K562 (cell line): Measurements from ENCODE around the gene MDN1. TPM values are rescaled to one million over a fixed set of nuclear protein-coding genes. Genes with fewer than 3 reads are reported as not detected.

Experiments used
- ATAC-seq: fragments of 200-7000 bp; cut with Tn5 transposase; 3 replicates; pipeline ENCODE4 v1.9.1; 2020; ENCODE audit warnings: moderate library complexity
- BruUV-seq: library from RNA; stranded (reverse); fragments of 400-500 nt; replicated peaks from 2 replicates; lab custom pipeline; 2021; lab: Mats Ljungman, UMichigan
- CTCF ChIA-PET: fragments of 300-600 bp; formaldehyde crosslinking; extraction: SDS; loops from one replicate; lab custom pipeline; 2021; ENCODE audit warnings: low intra/inter-chr PET ratio; lab: Yijun Ruan, JAX
- POLR2A ChIA-PET: fragments of 300-600, 350-650 bp; sonication (Branson Sonifier 250); formaldehyde crosslinking; extraction: SDS; loops from one replicate; lab custom pipeline; 2021; ENCODE audit warnings: antibody characterized with exemption, inconsistent platforms; lab: Yijun Ruan, JAX
- DNase-seq, 4 experiments: peaks; one replicate each; pipeline versions ENCODE4 v3.0.0 to v3.0.0-alpha.2; 2011 to 2018; ENCODE audit warnings: low spot score in 3 of 4, mixed read lengths in 3 of 4; ENCODE audit errors: extremely low read depth in 1 of 4
- FAIRE-seq: peaks from 2 replicates; lab custom pipeline; 2011; peaks lifted over from hg19 to GRCh38; lab: Jason Lieb, UNC
- H2AFZ ChIP-seq: 2 replicates; pipeline ENCODE4 v1.6.0; 2011; ENCODE audit warnings: low read depth, low read length, control low read depth, inconsistent platforms
- H3K27ac ChIP-seq: fragments of 200-600 bp; 3 replicates; pipeline ENCODE4 v1.8.0; 2011; ENCODE audit warnings: low read depth, mild to moderate bottlenecking, control low read depth, inconsistent platforms, low read length, moderate library complexity, mixed read lengths; ENCODE audit errors: extremely low read depth
- H3K27me3 ChIP-seq, 2 experiments: fragments of 300-600 bp in 1 of 2; 2 replicates in 1 of 2; 3 replicates in 1 of 2; pipeline versions ENCODE4 v1.6.0 to v1.8.0; 2011; ENCODE audit warnings: inconsistent platforms in 2 of 2, low read length in 2 of 2, mild to moderate bottlenecking in 1 of 2, mixed read lengths in 1 of 2, moderate library complexity in 1 of 2; ENCODE audit not compliant: control insufficient read depth in 2 of 2, insufficient read depth in 2 of 2
- H3K36me3 ChIP-seq: fragments of 300-600 bp; 3 replicates; pipeline ENCODE4 v1.8.0; 2011; ENCODE audit warnings: mild to moderate bottlenecking, low read length, inconsistent platforms; ENCODE audit not compliant: control insufficient read depth, insufficient read depth
- H3K4me1 ChIP-seq, 2 experiments: fragments of 200-600 bp in 1 of 2; replicated peaks in 1 of 2; 2 replicates in 1 of 2; 3 replicates in 1 of 2; pipeline versions ENCODE4 v1.5.1 to v1.8.0; 2011; ENCODE audit warnings: inconsistent platforms in 2 of 2, low read length in 2 of 2, mild to moderate bottlenecking in 1 of 2, mixed read lengths in 1 of 2, moderate library complexity in 1 of 2; ENCODE audit not compliant: control insufficient read depth in 2 of 2, insufficient read depth in 2 of 2
- H3K4me2 ChIP-seq: 2 replicates; pipeline ENCODE4 v1.6.1; 2011; ENCODE audit warnings: low read length, control low read depth, inconsistent platforms, mixed read lengths; ENCODE audit not compliant: insufficient read depth
- H3K4me3 ChIP-seq: fragments of 200-600 bp; sonication (generic), shearing (Covaris generic); 2 replicates; pipeline ENCODE4 v1.5.1; 2016; ENCODE audit warnings: control low read depth, inconsistent platforms
- H3K79me2 ChIP-seq: fragments of 200-600 bp; 3 replicates; pipeline ENCODE4 v1.8.0; 2011; ENCODE audit warnings: low read length, inconsistent platforms; ENCODE audit not compliant: control insufficient read depth, insufficient read depth
- H3K9ac ChIP-seq, 2 experiments: 2 replicates each; pipeline versions ENCODE4 v1.6.0 to v1.6.1; 2011; ENCODE audit warnings: low read depth in 2 of 2, low read length in 2 of 2, control low read depth in 1 of 2, inconsistent platforms in 1 of 2, mild to moderate bottlenecking in 1 of 2, mixed read lengths in 1 of 2; ENCODE audit not compliant: insufficient read depth in 1 of 2
- H3K9me1 ChIP-seq: one replicate; pipeline ENCODE4 v1.6.0; 2011; ENCODE audit warnings: inconsistent platforms, mild to moderate bottlenecking, low read length, moderate library complexity; ENCODE audit not compliant: control insufficient read depth, insufficient read depth
- H3K9me3 ChIP-seq: replicated peaks from 2 replicates; pipeline ENCODE4 v1.5.1; 2011; ENCODE audit warnings: low read depth, low read length, inconsistent platforms; ENCODE audit not compliant: control insufficient read depth, insufficient read depth
- H4K20me1 ChIP-seq: replicated peaks from 2 replicates; pipeline ENCODE4 v1.6.1; 2011; ENCODE audit warnings: low read length, inconsistent platforms, mixed read lengths; ENCODE audit not compliant: control insufficient read depth, insufficient read depth
- ATF6 ChIP-seq: sonication (generic); formaldehyde crosslinking; IDR thresholded peaks from 2 replicates; pipeline ENCODE4 v1.4.0; 2020; ENCODE audit warnings: mild to moderate bottlenecking, missing genetic modification reagents
- BCOR ChIP-seq: fragments of 450-650 bp; IDR thresholded peaks from 2 replicates; pipeline ENCODE4 v1.6.1; 2016
- CBX8 ChIP-seq: fragments of 200-600 bp; sonication (generic); IDR thresholded peaks from 2 replicates; pipeline ENCODE4 v1.6.1; 2012; ENCODE audit warnings: borderline replicate concordance, mixed run types, low read depth, mild to moderate bottlenecking, moderate library complexity, mixed read lengths, low read length, control low read depth, inconsistent platforms; ENCODE audit not compliant: poor library complexity, severe bottlenecking; ENCODE audit errors: extremely low read depth
- GMEB1 ChIP-seq: fragments of 250-450 bp; sonication (Bioruptor Pico); IDR thresholded peaks from 2 replicates; pipeline ENCODE4 v1.4.0; 2020; ENCODE audit warnings: mild to moderate bottlenecking
- MAFK ChIP-seq: IDR thresholded peaks from 2 replicates; pipeline ENCODE4 v1.6.1; 2011; ENCODE audit warnings: low read length, improper control_type of control experiment
- NR4A1 ChIP-seq, 2 experiments: fragments of 250-450 bp in 1 of 2; fragments of 450-650 bp in 1 of 2; sonication (Bioruptor Pico) in 1 of 2; IDR thresholded peaks; 2 replicates each; pipeline versions ENCODE4 v1.4.0 to v1.6.1; 2016 to 2020; ENCODE audit warnings: mild to moderate bottlenecking in 2 of 2, missing compliant biosample characterization in 1 of 2, missing genetic modification characterization in 1 of 2, moderate library complexity in 1 of 2
- RBM39 ChIP-seq: fragments of 200-400 bp; formaldehyde crosslinking; optimal IDR thresholded peaks from 2 replicates; pipeline ENCODE3; 2018; ENCODE audit warnings: low read depth, low read length
- SIN3B ChIP-seq: fragments of 450-650 bp; IDR thresholded peaks from 2 replicates; pipeline ENCODE4 v1.6.1; 2017; ENCODE audit warnings: low read depth, mild to moderate bottlenecking, moderate library complexity
- THRB ChIP-seq: fragments of 450-650 bp; formaldehyde crosslinking; conservative IDR thresholded peaks from 2 replicates; pipeline ENCODE4 v1.4.0; 2022; ENCODE audit warnings: mild to moderate bottlenecking, missing genetic modification characterization
- WGBS: fragments of 100-300 bp; shearing (Covaris generic); methylation state at CpG from one replicate; pipeline ENCODE4 v1.1.6; 2016; ENCODE audit warnings: low coverage, mixed read lengths; ENCODE audit not compliant: insufficient coverage; ENCODE audit errors: missing lambda C conversion rate; 5-methylcytosine and 5-hydroxymethylcytosine counted together
- in situ Hi-C: fragments of 300-500 bp; cut with MboI; formaldehyde crosslinking; loops from 4 replicates; pipeline ENCODE4 v1.15.0; 2018; ENCODE audit warnings: inconsistent platforms, mixed read lengths
- intact Hi-C: fragments of 100-400 bp; cut with micrococcal nuclease; formaldehyde crosslinking; loops from 2 replicates; pipeline ENCODE4 v1.14.2; 2022
- polyA plus RNA-seq, 8 experiments: library from polyadenylated mRNA; depleted of rRNA in 4 of 8; stranded (reverse) in 5 of 8; unstranded in 3 of 8; fragments of >200 nt; fragmentation: Nextera tagmentation in 2 of 8; fragmentation: Illumina TruSeq in 1 of 8; extraction: Ambion mirVana in 2 of 8; extraction: Trizol in 1 of 8; gene quantifications; 2 replicates each; pipeline versions ENCODE4 v1.2.1 to v1.2.3, GENCODE V29; 2011 to 2014; ENCODE audit warnings: inconsistent platforms in 1 of 8, missing spikeins in 1 of 8
- total RNA-seq, 7 experiments: library from RNA; depleted of rRNA in 6 of 7; stranded (reverse); fragments of >200 nt in 6 of 7; fragmentation: Illumina TruSeq in 2 of 7; extraction: Trizol in 2 of 7; gene quantifications; 2 replicates each; pipeline versions ENCODE4 v1.2.1 to v1.2.3, GENCODE V29; 2011 to 2021; ENCODE audit warnings: low replicate concordance in 1 of 7
- TF ChIP-seq, protein P1 (sequence below): sonication (generic); formaldehyde crosslinking; IDR thresholded peaks from 2 replicates; pipeline ENCODE4 v1.8.0; 2023; ENCODE audit warnings: missing genetic modification reagents, mild to moderate bottlenecking, borderline replicate concordance

Gene MDN1
- total and polyA plus RNA-seq, 9 of the 15 experiments (the other 6 are each of a cell fraction or from before 2014, with no cell fraction given): 25.6 to 93.6 (median 43.0) TPM

GRCh38 chr6:89803271-89803670 lies 16.3 kb downstream of the MDN1 start:
- no peak overlapping the region for H3K4me3 ChIP-seq
- ATAC-seq (no peak), DNase-seq (no peak), FAIRE-seq (no peak)
- intact Hi-C loops: no loop called here
- no peaks in the 10 kb centered on the region for H3K9me1 ChIP-seq
- in situ Hi-C loops: no loop called here
- H3K27me3 ChIP-seq: no peaks in the 10 kb centered on the region
- H4K20me1 ChIP-seq: no peaks in the 10 kb centered on the region; the same call in 1 of the 2 replicates
- ChIA-PET POLR2A (interaction anchor here (0.7 to 2.1 kb wide), 2 partner anchors 10 to 40 kb away, joined by 3 to 8 read pairs; no protein-coding TSS in a partner anchor), CTCF (no interaction called here)
- no peak overlapping the region for H3K4me2 ChIP-seq
- H3K79me2 ChIP-seq: peaks cover 68% of the 10 kb centered on the region
- BruUV-seq: no TSS peak
- H3K27ac ChIP-seq: no peak overlapping the region
- peaks cover 50% of the 10 kb centered on the region for H3K36me3 ChIP-seq
- 99% methylated on average over 10 of the region's 10 CpGs for WGBS
- H3K9ac ChIP-seq: no peak overlapping the region
- H3K4me1 ChIP-seq: peaks cover 4 to 12% of the 10 kb centered on the region in 2 experiments; a peak in 4 of 5 replicates
- no peaks in the 10 kb centered on the region for H3K9me3 ChIP-seq
- no peak overlapping the region for H2AFZ ChIP-seq
- TF ChIP-seq, protein P1, sequence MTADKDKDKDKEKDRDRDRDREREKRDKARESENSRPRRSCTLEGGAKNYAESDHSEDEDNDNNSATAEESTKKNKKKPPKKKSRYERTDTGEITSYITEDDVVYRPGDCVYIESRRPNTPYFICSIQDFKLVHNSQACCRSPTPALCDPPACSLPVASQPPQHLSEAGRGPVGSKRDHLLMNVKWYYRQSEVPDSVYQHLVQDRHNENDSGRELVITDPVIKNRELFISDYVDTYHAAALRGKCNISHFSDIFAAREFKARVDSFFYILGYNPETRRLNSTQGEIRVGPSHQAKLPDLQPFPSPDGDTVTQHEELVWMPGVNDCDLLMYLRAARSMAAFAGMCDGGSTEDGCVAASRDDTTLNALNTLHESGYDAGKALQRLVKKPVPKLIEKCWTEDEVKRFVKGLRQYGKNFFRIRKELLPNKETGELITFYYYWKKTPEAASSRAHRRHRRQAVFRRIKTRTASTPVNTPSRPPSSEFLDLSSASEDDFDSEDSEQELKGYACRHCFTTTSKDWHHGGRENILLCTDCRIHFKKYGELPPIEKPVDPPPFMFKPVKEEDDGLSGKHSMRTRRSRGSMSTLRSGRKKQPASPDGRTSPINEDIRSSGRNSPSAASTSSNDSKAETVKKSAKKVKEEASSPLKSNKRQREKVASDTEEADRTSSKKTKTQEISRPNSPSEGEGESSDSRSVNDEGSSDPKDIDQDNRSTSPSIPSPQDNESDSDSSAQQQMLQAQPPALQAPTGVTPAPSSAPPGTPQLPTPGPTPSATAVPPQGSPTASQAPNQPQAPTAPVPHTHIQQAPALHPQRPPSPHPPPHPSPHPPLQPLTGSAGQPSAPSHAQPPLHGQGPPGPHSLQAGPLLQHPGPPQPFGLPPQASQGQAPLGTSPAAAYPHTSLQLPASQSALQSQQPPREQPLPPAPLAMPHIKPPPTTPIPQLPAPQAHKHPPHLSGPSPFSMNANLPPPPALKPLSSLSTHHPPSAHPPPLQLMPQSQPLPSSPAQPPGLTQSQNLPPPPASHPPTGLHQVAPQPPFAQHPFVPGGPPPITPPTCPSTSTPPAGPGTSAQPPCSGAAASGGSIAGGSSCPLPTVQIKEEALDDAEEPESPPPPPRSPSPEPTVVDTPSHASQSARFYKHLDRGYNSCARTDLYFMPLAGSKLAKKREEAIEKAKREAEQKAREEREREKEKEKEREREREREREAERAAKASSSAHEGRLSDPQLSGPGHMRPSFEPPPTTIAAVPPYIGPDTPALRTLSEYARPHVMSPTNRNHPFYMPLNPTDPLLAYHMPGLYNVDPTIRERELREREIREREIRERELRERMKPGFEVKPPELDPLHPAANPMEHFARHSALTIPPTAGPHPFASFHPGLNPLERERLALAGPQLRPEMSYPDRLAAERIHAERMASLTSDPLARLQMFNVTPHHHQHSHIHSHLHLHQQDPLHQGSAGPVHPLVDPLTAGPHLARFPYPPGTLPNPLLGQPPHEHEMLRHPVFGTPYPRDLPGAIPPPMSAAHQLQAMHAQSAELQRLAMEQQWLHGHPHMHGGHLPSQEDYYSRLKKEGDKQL: no peak
- TF ChIP-seq SIN3B: no peak
- no peak for TF ChIP-seq MAFK
- no peak for TF ChIP-seq CBX8
- no peak for TF ChIP-seq BCOR
- TF ChIP-seq RBM39: no peak
- no peak for TF ChIP-seq NR4A1 (CRISPR knock-in tag; IDR thresholded peaks at IDR 0.05)
- no peak for TF ChIP-seq NR4A1 (tag; IDR thresholded peaks at IDR 0.05)
- TF ChIP-seq THRB: no peak
- TF ChIP-seq ATF6 (CRISPR knock-in tag): no peak
- TF ChIP-seq GMEB1 (CRISPR knock-in tag): no peak
